ENCODE results near the gene GPR39.

GPR39 gene

DNA sequence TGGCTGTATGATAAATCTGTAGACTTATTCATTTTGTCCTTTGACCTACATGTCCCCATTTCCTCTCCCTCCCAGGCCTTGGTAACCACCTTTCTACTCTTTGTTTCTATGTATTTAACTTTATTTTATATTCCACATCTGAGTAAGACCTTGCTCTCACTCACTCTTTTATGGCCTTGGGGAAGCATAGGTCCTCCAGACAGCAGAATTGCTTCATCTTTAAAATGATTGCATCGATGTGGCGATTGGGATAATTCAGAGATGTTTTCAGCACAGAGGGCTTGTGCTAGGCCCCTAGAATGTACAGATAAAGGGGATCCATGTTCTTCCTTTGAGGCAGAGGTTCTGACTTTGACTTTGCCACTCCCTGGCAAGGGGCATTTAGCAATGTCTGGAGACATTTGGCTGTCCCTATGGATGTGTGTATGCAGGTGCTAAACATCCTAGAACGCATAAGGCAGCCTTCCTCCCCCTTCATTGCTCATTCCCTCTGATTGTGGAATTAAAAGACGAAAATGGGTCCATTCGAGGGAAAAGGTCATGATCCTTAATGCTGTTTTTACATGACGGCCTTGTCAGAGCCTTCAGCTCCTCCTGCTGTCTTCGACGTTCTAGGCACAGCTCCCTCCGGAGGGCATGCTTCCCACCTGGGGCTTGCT is 1.2 kb upstream of the GPR39 start:
- no peak for DNase-seq

DNA sequence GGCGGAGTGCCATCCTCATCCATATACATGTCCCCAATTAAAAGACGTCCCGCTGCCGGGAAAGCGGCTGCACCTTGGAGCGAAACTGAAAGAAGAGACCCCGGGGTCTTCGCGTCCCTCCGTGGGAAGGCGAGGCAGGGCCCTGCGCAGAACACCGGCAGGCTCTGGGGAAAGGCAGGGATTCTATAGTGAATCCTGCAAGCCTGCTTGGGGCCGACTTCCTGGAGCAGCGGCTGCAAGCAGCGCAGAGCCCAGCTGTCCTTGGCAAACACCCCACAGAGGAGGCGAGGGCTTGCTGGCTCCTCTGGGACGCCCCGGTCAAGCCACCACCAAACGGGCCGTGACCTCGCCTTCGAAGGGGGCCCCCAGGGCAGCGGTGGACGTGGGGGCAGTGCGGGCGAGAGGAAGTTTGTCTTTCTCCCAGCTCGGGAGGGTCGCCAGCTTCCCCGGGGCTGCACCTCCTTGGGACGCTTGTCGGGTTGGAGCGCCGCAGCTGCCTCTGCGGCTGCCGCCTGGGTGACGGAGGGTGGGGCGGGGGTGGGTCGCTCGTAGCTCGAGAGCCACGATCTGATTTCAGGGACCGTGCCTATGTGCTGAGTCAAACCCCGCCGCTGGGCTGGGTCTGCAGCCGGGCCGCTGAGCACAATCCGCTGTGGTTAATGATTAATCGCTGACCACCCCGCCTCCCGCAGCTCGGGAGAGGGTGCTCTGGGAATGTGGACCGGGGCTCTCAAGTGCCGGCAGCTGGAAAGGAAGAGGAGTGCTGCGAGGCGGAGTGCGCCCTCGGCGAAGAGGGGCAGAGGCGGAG is 486 bp upstream of the GPR39 start:
- DNase-seq, result no peak

DNA sequence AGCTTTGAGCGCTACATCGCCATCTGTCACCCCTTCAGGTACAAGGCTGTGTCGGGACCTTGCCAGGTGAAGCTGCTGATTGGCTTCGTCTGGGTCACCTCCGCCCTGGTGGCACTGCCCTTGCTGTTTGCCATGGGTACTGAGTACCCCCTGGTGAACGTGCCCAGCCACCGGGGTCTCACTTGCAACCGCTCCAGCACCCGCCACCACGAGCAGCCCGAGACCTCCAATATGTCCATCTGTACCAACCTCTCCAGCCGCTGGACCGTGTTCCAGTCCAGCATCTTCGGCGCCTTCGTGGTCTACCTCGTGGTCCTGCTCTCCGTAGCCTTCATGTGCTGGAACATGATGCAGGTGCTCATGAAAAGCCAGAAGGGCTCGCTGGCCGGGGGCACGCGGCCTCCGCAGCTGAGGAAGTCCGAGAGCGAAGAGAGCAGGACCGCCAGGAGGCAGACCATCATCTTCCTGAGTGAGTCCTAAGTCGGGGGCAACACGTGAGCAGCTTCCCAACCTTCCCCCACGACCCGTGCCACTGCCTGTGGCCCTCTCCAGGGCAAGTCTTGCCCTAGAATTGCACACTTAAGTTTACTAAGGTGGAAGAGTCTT is 928 bp downstream of the GPR39 start:
- no peak for DNase-seq

- DNase-seq, result no peak
These were observed 2.6 kb downstream of the GPR39 start for GRCh38 chr2:132419235-132419634.

DNA sequence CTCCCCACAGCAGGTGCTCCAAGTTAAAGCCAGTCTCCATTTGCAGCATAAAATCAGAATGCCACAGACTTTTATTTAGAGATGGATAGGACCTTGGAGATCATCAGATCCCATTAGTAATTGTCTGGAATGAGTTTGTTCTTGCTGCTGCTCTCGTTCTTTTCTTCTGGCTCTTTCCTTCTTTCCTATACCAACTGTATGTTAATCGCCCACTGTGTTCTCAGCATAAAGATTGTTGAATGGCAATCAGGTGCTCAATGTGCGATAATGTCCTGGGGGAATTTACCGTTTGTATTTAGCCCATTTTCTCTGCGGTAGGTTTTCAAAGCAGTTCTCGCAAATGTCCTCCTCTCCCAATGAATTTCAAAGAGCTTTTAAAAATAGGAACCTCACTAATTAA is 3.3 kb downstream of the GPR39 start:
- DNase-seq, result no peak

GRCh38 chr2:132420816-132421805 is 4.5 kb downstream of the GPR39 start:
- DNase-seq, result no peak

- no peak for DNase-seq
These were observed 6.1 kb downstream of the GPR39 start for GRCh38 chr2:132422736-132423135.

DNA sequence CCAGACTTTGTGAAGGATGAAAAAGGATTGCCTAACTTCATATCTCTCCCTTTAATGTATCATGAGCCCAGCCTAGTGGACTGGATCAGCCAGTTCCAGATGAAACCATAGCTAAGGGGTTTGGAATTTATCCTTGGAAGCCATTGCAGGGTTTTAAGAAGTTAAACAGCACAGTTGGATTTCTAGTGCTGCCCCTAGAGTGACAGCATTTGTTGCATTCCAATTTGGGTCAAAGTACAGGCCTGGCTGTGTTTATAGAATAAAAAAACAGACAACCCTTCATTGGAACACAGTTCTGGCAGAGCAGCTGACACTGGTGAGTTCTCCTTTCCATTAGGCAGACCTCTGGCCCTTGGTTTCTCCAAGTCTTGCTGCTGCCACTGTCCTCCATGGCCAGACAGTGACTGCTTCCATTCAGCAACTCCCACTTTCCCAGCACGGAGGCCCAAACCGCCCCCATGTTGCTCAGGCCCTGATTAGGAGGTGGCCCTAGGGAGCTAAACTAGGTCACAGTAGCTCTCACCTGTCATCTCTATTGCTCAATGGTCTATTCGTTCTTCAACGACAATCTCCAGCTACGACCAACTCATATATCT is 8.0 kb downstream of the GPR39 start:
- DNase-seq, result no peak

DNA sequence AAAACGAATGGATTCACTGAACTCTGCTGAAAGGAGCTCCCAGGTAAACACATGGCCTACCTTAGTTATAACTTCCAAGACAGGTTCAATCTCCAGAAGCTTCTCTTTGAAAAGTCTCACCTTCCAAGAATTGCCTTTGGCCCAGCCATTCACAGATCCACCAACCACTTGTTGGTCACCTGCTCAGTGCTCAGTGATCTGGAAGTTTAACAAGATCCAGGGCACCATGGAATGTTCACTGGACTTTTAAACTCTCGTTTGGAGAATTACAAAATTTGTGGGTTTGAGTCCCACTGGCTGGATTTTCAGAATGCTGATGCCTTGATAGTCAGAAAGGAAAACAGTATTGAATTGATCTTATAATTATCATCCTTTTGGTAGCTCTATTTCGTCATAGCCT is 9.4 kb downstream of the GPR39 start:
- no peak for DNase-seq

- DNase-seq, result no peak
These were observed 10.1 kb downstream of the GPR39 start for GRCh38 chr2:132426656-132427055.

DNA sequence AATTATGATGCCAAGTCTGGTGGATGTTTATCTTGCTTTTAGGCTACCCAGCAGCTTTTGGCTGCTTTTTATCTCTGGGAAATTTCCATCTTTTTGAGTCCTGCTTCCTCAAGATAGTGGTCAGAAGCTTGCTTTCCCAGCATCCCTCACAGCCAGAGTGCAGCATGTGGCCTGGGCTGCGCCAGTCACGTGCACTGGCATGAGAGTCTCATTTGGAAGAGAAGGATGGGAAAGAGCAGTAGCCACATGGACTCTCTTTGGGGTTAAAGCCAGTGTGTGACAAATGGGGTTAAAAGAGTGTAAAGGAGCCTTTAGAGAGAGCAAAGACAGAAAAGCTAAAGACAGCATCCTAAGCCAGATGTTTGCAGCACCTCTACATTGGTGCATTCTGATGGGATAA is 12.7 kb downstream of the GPR39 start:
- DNase-seq, result no peak

GRCh38 chr2:132429941-132430573 is 13.5 kb downstream of the GPR39 start:
- no peak for DNase-seq

- DNase-seq, result no peak
These were observed 14.3 kb downstream of the GPR39 start for GRCh38 chr2:132430895-132431294.

GRCh38 chr2:132437852-132438669 is 21.5 kb downstream of the GPR39 start:
- DNase-seq, result no peak

DNA sequence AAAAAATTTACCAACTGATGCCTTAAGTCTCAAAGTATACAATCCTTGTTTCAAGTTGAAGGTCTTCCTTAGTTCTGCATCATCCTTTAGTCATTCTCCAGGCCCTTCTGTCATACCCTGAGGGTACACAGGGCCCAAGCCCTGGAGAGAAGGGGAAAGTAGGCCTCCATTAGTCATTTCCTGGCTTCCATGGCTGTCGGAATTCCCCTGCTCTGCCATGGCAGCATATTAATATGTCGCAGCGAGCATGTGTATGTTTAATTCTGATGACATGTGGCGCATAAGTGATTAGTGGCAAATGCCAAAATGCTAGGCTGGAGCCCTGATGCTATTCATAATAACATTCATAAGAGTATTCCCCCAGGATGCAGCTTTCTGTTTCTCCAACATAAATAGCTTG is 22.1 kb downstream of the GPR39 start:
- DNase-seq, result no peak

DNA sequence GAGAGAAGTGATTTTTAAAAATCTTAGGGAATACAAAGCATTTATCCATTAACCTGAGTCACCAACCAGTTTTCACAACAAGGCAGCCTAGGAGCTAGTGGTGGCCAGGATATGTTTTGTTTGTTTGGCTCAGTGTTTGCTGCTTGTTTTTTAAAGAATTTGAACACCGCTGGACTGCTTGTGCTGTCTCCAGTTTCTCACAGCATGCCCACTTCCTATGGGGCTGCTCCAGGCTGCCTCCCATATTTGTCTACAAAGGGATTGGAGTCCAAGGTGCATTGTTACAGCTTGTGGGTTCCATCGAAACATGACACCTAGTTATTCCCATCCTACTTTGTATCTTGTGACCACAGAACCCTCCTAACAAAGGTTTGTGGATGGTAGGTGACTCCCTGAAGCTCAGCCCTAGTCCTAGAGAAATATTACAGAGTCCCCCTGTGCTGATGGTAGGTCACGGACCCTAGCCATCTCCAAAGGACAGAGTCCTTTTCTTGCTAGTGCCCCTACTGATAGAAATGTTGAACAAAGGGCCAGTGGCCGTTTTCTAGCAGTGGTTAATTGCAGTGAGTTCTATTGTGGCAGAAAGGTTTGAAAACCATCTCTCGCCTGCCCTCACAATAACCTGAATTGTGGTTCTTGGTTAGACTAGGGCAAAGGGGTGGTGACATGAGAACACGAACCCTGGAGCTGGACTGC is 23.2 kb downstream of the GPR39 start:
- no peak for DNase-seq

- no peak for DNase-seq
These were observed 24.4 kb downstream of the GPR39 start for GRCh38 chr2:132441051-132441450.

GRCh38 chr2:132442278-132442677 is 25.7 kb downstream of the GPR39 start:
- no peak for DNase-seq

DNA sequence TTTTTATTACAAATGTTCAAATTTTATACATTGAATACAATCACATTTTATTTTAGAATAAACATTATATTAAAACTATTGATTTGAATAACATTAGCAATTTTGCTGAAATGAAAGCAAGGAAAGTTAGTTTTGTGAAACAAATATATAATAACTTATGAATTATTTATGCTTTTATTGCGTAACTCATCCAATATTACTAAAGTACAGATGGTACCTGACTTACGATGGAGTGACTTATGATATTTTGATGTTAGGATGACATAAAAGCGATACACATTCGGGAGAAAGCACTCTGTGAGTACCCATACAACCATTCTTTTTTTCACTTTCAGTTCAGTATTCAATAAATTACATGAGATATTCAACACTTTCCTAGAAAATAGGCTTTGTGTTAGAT is 26.5 kb downstream of the GPR39 start:
- no peak for DNase-seq

- DNase-seq, result no peak
These were observed 29.8 kb downstream of the GPR39 start for GRCh38 chr2:132446444-132446843.

DNA sequence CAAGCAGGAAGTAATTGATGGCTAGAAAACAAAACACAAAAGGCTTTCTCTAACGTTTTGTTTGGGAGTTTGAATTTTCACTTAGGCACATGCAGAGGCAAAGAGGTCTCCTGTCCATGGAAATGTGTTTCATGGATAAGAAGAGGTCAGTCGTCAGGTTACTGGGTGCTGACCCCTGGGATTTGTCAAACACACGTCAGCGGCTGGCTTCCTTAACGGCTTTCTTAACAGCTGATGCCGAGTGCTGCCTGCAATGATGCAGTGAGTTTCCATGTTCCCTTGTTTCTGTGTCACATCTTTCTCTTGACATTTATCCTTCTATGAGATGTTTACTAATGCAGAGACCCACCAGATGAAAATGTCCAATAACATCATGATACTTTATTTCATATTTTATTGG is 31.7 kb downstream of the GPR39 start:
- no peak for DNase-seq

All from stimulated activated naive CD4-positive, alpha-beta T cell treated with Interleukin-2 at 50 U/mL for 16 hours (primary cell).